Measurements from ENCODE around the gene PPCDC.
"Not testable (repeated sequence)": the region's sequence is repeated elsewhere in the genome, so short reads cannot be mapped to it uniquely, and the experiment has no call there.

- not testable (repeated sequence) for TF ChIP-seq POLR2A, CTCF (IDR thresholded peaks at IDR 0.05)
Observed at GRCh38 chr15:75085708-75086107, 62.3 kb downstream of the PPCDC start.
